ENCODE measurements around the gene ZNF558. TPM values are rescaled to one million over a fixed set of nuclear protein-coding genes. Genes with fewer than 3 reads are reported as not detected.

Gene ZNF558
- polyA plus RNA-seq, result 10 to 100 TPM in 2 of 3 donors, 1 to 10 TPM in 1; 8.7 to 13.4 (median 11.8) TPM

DNA sequence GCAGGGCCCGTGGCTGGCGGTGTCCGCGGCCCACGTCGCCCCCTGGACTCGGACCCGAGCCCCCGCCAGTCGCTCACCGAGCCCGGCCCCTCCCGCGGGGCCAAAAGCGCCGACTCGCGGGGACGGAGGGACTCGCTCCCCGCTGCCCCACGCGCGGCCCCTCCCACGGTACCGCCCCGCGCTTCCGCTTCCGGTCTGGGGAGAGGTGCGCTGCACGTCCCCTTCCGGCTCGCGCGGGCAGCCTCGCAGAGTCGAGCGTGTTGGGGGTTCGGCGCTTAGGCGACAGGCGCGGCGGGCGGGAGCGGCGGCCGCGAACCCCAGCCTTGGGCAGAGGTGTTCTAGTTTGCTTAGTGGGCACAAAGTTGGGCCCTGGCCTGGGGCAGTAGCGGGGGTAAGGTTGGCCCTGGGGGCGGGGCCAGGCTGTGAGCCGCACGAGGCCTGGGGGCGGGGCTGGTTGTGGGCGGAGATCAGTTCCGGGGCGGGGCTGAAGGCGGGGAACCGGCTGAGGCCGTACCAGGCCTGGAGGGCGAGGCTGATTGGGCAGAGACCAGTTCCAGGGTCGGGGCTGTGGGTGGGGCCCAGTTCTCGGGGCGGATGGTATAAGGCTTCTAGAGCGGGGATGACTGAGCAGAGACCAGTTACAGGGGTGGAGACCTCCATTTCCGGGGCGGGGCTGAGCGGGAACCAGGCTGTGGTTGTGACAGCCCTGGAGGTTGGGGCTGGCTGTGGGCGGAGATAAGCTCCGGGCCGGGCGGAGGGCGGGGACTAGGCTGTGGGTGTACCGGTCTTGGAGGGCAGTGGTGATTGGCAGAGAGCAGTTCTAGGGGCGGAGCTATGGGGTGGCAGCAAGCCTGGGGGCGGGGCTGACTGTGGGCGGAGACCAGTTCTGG, at the start of gene ZNF558, which contains the start of gene MBD3L1:
Gene ZNF558, minus strand, starts transcription at position 173 of the 890 bp plus-strand sequence. CDS start 9,645 bp downstream, outside the sequence.
Gene MBD3L1, plus strand, starts transcription at position 246 of the 890 bp plus-strand sequence. CDS start 10,302 bp downstream, outside the sequence.
- WGBS, 3 donors, result 0 to 1% (median 1%) methylated on average over 67 to 78 of the region's 78 CpGs
- peak within 1 kb of the TSS; percentile 80 for H3K27ac ChIP-seq (ENCODE audit: low read depth, low read length)

DNA sequence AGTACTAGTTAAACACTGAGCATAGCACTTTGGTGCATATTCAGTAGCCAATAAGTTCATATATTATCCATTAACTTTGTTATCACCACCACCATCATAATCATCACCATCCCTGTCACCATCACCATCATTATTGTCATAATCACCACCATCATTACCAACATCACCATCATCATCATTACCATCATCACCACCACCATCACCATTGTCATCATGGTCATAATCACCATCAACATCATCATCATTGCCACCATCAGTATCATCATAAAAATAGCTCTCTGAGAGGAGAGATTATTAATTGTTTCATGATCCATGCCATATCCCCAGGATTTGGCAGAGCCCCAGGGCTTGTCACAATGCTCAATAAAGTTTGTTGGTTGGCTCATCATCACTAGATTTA, 49.4 kb upstream of the ZNF558 start:
- no peak overlapping the region for H3K27ac ChIP-seq (ENCODE audit: low read depth, low read length)

DNA sequence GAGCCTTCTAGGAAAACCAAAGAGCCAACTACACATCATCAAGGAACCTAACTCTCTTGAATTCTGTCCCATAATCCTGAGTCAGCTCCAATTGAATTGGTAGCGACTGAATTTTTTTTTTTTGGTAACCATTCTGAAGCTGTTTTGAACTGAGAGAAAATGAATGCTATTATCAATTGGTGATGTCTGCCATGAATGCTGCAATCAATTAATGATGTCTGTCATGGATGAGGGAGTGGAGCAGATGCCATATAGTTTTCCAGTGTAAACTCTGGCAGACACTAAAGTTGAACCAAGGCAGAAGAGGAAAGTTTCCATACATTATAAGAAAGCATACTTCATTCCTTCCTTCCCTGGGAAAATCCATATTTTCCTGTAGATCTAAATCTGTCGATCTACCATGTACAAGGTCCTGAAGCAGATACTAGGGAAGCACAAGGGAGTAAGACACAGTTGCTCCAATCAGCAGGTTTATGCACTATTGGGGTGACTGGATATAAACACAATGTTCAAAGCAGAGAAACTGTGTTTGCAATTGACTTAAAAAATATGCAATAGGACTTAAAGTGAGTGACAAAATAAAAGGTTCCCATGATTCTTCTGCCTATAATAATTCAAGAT, 48.9 kb upstream of the ZNF558 start:
- WGBS, 3 donors, result 57 to 78% (median 77%) methylated on average over 2 of the region's 2 CpGs
- no peak overlapping the region for H3K27ac ChIP-seq (ENCODE audit: low read depth, low read length)

DNA sequence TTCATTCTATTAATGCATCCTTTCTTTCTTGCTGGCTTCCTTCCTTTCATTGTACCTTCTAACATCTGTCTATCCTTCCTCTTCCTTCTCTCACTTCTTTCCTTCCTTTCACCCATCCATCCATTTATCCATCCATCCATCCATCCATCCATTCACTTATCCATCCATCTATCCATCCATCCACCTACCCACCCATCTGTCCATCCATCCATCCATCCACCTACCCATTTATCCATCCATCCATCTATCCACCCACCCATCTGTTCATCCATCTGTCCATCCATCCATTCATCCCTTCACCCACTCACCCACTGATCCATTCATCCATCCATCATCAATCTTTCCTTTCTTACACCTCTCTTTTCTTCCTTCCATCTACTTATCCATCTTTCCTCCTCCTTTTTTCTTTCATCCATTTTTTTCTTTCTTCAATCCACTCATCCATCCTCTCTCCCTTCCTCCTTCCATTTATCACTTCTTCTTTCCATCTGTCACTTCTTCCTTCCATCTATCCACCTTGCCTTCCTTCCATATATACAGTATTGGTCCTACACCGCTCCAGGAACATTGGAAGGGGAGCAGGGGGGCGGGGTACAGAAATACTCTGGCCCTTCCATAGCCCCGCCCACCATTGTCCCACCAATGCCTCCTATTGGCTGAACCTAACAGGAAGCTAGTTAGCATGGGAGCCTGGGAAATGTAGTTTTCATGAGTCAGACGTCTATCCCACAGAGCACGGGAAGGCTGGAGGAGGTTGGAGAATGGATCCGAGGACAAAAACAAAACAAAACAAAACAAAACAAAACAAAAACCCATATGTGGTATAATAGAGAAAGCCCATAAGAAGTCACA, 46.0 kb upstream of the ZNF558 start:
- 20 to 26% (median 23%) methylated on average over 6 of the region's 6 CpGs for WGBS, 3 donors
- H3K27ac ChIP-seq (ENCODE audit: low read depth, low read length), result no peak overlapping the region

- no peak overlapping the region for H3K27ac ChIP-seq (ENCODE audit: low read depth, low read length)
These were observed 34.2 kb upstream of the ZNF558 start for GRCh38 chr19:8866344-8866743.

DNA sequence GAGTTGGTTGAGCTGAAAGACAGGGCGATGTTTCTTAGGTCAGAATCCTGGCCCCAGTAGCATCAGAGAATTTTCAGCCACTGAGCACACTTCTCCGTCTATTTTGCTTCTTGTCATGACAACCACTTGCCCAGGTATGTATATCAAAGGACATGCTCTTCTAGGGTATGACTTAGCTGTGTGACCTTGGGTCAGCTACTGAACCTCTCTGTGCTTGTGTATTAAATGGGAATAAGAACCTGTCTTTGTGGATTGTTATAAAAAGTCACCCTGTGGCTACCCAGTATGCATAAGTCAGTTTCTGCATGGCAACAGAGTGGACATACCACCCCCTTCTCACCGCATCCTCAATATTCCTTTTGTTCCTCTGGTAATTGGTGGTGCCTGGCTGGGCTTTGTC, 26.2 kb upstream of the ZNF558 start:
- 81 to 90% (median 86%) methylated on average over 3 of the region's 3 CpGs for WGBS, 3 donors
- no peak overlapping the region for H3K27ac ChIP-seq (ENCODE audit: low read depth, low read length)

GRCh38 chr19:8850488-8850887, 18.4 kb upstream of the ZNF558 start:
- WGBS, 3 donors, result 86 to 97% (median 89%) methylated on average over 3 of the region's 3 CpGs
- H3K27ac ChIP-seq (ENCODE audit: low read depth, low read length), result no peak overlapping the region

DNA sequence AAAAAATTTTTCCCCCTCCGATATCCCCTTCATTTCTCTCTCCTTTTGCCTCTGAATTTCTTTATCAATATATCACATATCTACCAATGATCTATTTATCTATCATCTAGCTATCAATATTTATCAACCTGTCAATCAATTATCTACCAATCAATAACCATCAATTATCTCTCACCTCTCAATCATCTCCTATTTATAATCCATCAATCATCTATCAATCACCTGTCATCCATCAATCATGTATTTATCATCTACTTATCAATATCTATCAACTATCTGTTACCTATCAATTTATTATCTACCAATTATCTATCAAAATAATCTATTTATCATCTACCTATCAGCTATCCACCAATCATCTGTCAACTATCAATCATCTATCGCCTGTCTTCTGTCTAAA, 17.1 kb upstream of the ZNF558 start:
- H3K27ac ChIP-seq (ENCODE audit: low read depth, low read length), result no peak overlapping the region
- 82 to 95% (median 92%) methylated on average over 2 of the region's 2 CpGs for WGBS, 3 donors

DNA sequence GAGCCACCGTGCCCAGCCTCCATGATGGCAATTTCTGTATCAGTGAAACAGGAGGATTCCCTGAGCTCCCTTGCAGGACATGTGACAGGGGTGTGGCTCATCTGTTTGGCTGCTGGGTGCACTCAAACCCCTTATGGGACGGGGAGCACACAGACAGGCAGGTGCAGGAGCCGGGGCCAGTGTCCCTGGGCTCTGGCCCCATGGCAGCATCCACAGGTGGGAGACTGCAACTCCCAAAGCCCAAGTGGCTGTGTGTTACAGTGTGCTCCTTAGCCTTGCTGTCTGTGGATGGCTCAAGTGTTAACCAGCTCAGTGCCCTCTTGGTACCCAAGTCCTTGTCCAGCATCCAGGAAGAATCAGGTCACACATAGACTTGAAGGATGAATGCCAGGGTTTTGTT, 14.7 kb upstream of the ZNF558 start:
- WGBS, 3 donors, result 73 to 88% (median 86%) methylated on average over 3 of the region's 3 CpGs
- no peak overlapping the region for H3K27ac ChIP-seq (ENCODE audit: low read depth, low read length)

- 85 to 89% (median 85%) methylated on average over 5 of the region's 5 CpGs for whole genome bisulfite sequencing, 3 donors
These were observed 8.6 kb upstream of the ZNF558 start for GRCh38 chr19:8840708-8841107.

GRCh38 chr19:8835877-8836276, 3.8 kb upstream of the ZNF558 start:
- no peak overlapping the region for H3K27ac ChIP-seq (ENCODE audit: low read depth, low read length)
- 86 to 88% (median 86%) methylated on average over 3 of the region's 3 CpGs for WGBS, 3 donors

More at GRCh38 chr19:8840708-8841107, 8.6 kb upstream of the ZNF558 start:
- H3K27ac ChIP-seq (ENCODE audit: low read depth, low read length), result no peak overlapping the region

GRCh38 chr19:8835446-8835845, 3.3 kb upstream of the ZNF558 start:
- 52 to 64% (median 59%) methylated on average over 2 of the region's 2 CpGs for WGBS, 3 donors
- no peak overlapping the region for H3K27ac ChIP-seq (ENCODE audit: low read depth, low read length)

DNA sequence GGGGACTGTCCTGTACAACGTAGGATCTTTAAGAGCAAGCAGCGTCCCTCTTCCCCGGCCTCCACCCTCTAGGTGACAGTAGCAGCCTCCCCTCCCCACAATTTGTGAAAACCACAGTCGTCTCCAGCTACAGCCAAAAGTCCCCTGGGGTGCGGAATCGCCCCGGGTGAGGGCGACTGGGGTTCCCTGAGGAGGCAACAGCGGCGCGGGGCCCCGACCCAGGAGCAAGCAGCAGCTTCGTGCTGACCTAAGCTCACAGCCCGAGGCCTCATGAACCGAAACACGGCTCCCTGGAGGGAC, 322 bp downstream of the ZNF558 start:
- 0 to 1% (median 0%) methylated on average over 16 of the region's 16 CpGs for WGBS, 3 donors
- peak overlapping the region; percentile 80 for H3K27ac ChIP-seq (ENCODE audit: low read depth, low read length)

- H3K27ac ChIP-seq (ENCODE audit: low read depth, low read length), result no peak overlapping the region
- WGBS, 3 donors, result 49 to 61% (median 59%) methylated on average over 6 of the region's 6 CpGs
These were observed 731 bp downstream of the ZNF558 start for GRCh38 chr19:8831373-8831772.

DNA sequence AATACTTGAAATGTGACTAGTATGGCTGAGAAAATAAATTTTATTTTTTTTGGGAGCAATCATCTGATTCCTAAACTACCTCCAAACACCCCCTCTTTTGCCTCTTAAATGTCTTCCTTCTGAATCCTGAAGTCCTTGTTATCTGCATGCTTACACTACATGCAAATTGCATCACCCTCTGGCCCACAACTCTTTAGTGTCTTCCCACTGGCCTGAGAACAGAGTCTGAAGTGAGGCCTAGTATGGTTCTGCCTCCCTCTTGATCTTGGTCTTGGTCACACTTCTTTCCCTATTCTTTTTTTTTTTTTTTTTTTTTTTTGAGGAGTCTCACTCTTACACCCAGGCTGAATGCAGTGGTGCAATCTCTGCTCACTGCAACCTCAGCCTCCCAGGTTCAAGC, 4.8 kb downstream of the ZNF558 start:
- H3K27ac ChIP-seq (ENCODE audit: low read depth, low read length), result no peak overlapping the region

- H3K27ac ChIP-seq (ENCODE audit: low read depth, low read length), result no peak overlapping the region
- 95 to 98% (median 96%) methylated on average over 5 of the region's 5 CpGs for WGBS, 3 donors
These were observed 5.7 kb downstream of the ZNF558 start for GRCh38 chr19:8826371-8826770.

GRCh38 chr19:8821748-8822241, 10.3 kb downstream of the ZNF558 start:
- H3K27ac ChIP-seq (ENCODE audit: low read depth, low read length), result no peak overlapping the region
- 93 to 96% (median 96%) methylated on average over 5 of the region's 5 CpGs for WGBS, 3 donors

GRCh38 chr19:8820234-8820633, 11.9 kb downstream of the ZNF558 start:
- 99% methylated on average over 3 of the region's 3 CpGs for WGBS, 3 donors
- no peak overlapping the region for H3K27ac ChIP-seq (ENCODE audit: low read depth, low read length)

- no peak overlapping the region for H3K27ac ChIP-seq (ENCODE audit: low read depth, low read length)
- 95 to 99% (median 98%) methylated on average over 2 of the region's 2 CpGs for WGBS, 3 donors
These were observed 16.3 kb downstream of the ZNF558 start for GRCh38 chr19:8815780-8816179.
